Tibial nerve (tissue), 4 donors: ENCODE data around the gene GPRC5D. TPM values are rescaled to one million over a fixed set of nuclear protein-coding genes. Genes with fewer than 3 reads are reported as not detected.

ENCODE experiments used
- DNase-seq, 2 donors: peaks; one replicate each; pipeline ENCODE4 v3.0.0-alpha.2; 2019; ENCODE audit warnings: low spot score in 2 of 2
- H3K27ac ChIP-seq, 4 donors: fragments of 200-600 bp; sonication (generic) in 3 of 4; one replicate each; pipeline ENCODE4 v1.5.1; 2017 to 2019; ENCODE audit warnings: mild to moderate bottlenecking in 1 of 4
- H3K27me3 ChIP-seq, 2 donors: fragments of 200-600 bp; sonication (generic) in 1 of 2; one replicate each; pipeline versions ENCODE4 v1.5.1 to v1.6.0; 2017 to 2019
- H3K36me3 ChIP-seq, 3 donors: fragments of 200-600 bp; sonication (generic); one replicate each; pipeline ENCODE4 v1.5.1; 2018 to 2019
- H3K4me1 ChIP-seq, 4 donors: fragments of 200-600 bp; sonication (generic) in 3 of 4; one replicate each; pipeline ENCODE4 v1.5.1; 2017 to 2019
- H3K4me3 ChIP-seq, 4 donors: fragments of 200-600 bp; sonication (generic) in 3 of 4; one replicate each; pipeline ENCODE4 v1.5.1; 2017 to 2019; ENCODE audit warnings: mild to moderate bottlenecking in 1 of 4, moderate library complexity in 1 of 4
- H3K9me3 ChIP-seq, 4 donors: fragments of 200-600 bp; sonication (generic) in 3 of 4; one replicate each; pipeline ENCODE4 v1.5.1; 2017 to 2019
- CTCF ChIP-seq, 5 experiments: fragments of 200-600 bp in 3 of 5; fragments of 450-650 bp in 2 of 5; sonication (generic) in 3 of 5; IDR thresholded peaks; one replicate each; pipeline ENCODE4 v1.5.1; 2016 to 2019; ENCODE audit warnings: antibody characterized with exemption in 5 of 5, mild to moderate bottlenecking in 3 of 5, moderate library complexity in 2 of 5
- EP300 ChIP-seq, 2 donors: sonication (generic); formaldehyde crosslinking; IDR thresholded peaks; one replicate each; pipeline ENCODE4 v1.6.1; 2017; ENCODE audit warnings: antibody characterized with exemption in 2 of 2, mild to moderate bottlenecking in 1 of 2
- POLR2A ChIP-seq, 2 donors: fragments of 450-650 bp; IDR thresholded peaks; one replicate each; pipeline ENCODE4 v1.6.1; 2017; ENCODE audit warnings: antibody characterized with exemption in 2 of 2, mild to moderate bottlenecking in 2 of 2, moderate library complexity in 2 of 2
- WGBS, 2 donors: methylation state at CpG; one replicate each; pipeline ENCODE4 v1.1.5; 2018; 5-methylcytosine and 5-hydroxymethylcytosine counted together
- total RNA-seq, 4 donors: library from RNA; depleted of rRNA; stranded (reverse); fragments of >200 nt; gene quantifications; one replicate each; pipeline ENCODE4 v1.1.0, GENCODE V29; 2016

Gene GPRC5D
- total RNA-seq, 4 donors from 2014 or later, result not detected

GRCh38 chr12:12903642-12904609, 48.0 kb downstream of the GPRC5D start:
- TF ChIP-seq EP300 (IDR thresholded peaks at IDR 0.05), result no peak
- no peak for TF ChIP-seq CTCF (IDR thresholded peaks at IDR 0.05)
- TF ChIP-seq POLR2A (IDR thresholded peaks at IDR 0.05), result no peak
- no peaks in the 10 kb centered on the region for H3K27me3 ChIP-seq
- H3K36me3 ChIP-seq, result no peaks in the 10 kb centered on the region
- H3K4me1 ChIP-seq, result peaks cover 0 to 29% (median 0%) of the 10 kb centered on the region in 4 donors
- no peak for DNase-seq
- no peak overlapping the region for H3K4me3 ChIP-seq
- H3K27ac ChIP-seq, result peak overlapping the region in 1 of 4 donors; percentile 16
- no peaks in the 10 kb centered on the region for H3K9me3 ChIP-seq
- WGBS, 2 donors, result 82 to 83% methylated on average over 14 of the region's 14 CpGs

DNA sequence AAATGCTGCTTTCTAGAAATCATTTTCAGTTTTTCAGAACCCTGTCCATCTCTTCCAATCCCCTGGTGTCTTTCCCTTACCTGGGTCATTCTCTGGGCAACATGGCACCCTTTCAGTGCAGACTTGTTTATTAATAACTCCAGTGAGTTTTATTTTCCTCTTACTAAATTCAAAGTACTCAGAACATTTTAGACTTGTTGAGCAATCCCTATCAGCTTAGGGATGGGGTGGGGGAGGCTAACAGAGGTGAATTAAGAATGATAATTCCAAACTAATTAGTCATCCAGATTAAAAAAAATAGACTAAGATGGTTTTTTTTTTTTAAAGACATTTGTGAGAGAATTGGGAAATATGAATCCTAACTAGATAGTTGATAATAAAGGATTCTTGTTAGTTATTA, 49.9 kb downstream of the GPRC5D start:
- DNase-seq, result no peak
- Histone ChIP-seq H3K9me3 (no peaks in the 10 kb centered on the region), H3K27me3 (no peaks in the 10 kb centered on the region), H3K4me3 (no peak overlapping the region), H3K36me3 (no peaks in the 10 kb centered on the region), H3K4me1 (peaks cover 0 to 29% (median 0%) of the 10 kb centered on the region in 4 donors), H3K27ac (peak overlapping the region in 3 of 4 donors; percentile 55 to 79 (median 74))
- no peak for TF ChIP-seq CTCF (IDR thresholded peaks at IDR 0.05)
- TF ChIP-seq EP300 (IDR thresholded peaks at IDR 0.05), result peak in 1 of 2 donors; percentile 47
- TF ChIP-seq POLR2A (IDR thresholded peaks at IDR 0.05), result no peak

DNA sequence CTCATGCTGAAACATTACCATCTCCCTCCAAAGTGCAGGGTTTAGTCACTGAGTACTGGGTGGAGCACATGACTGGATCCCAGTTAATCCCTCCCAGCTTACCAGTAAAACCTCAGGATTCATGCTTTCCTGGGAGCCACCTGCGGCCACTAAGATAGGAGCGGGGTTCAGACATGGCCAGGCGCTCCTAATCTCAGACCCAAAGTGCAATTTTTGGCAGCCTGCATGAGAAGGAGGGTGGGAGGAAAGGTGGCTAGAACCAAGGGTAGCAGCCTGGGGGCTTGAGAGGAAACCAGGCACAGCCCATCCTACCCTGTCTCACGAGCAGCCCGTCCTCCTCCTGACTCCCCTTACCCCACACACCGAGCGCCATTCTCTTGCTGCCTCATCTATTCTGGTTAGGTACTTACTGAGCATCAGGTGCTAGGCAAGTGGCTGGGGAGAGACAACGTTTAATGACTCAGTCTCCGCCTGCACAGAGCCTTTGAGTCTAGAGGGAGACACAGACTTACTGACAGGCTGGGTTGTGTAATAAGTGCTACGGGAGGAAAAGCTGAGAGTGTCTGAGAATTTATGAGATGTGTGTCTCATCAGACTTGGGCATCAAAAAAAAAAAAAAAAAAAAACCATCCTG, 50.7 kb downstream of the GPRC5D start:
- Histone ChIP-seq H3K36me3 (no peaks in the 10 kb centered on the region), H3K4me3 (no peak overlapping the region), H3K4me1 (peaks cover 0 to 29% (median 0%) of the 10 kb centered on the region in 4 donors), H3K27me3 (no peaks in the 10 kb centered on the region), H3K9me3 (no peaks in the 10 kb centered on the region), H3K27ac (peak overlapping the region in 3 of 4 donors; percentile 55 to 79 (median 73))
- 69 to 80% methylated on average over 10 of the region's 10 CpGs for WGBS, 2 donors
- peak in 1 of 2 donors; percentile 27 for TF ChIP-seq EP300 (IDR thresholded peaks at IDR 0.05)
- no peak for TF ChIP-seq CTCF (IDR thresholded peaks at IDR 0.05)
- no peak for TF ChIP-seq POLR2A (IDR thresholded peaks at IDR 0.05)
- peak in 1 of 2 donors; percentile 64 for DNase-seq

GRCh38 chr12:12900786-12901157, 51.2 kb downstream of the GPRC5D start:
- no peak for DNase-seq
- Histone ChIP-seq H3K36me3 (no peaks in the 10 kb centered on the region), H3K27ac (peak overlapping the region in 2 of 4 donors; percentile 73 to 79), H3K9me3 (no peaks in the 10 kb centered on the region), H3K4me3 (no peak overlapping the region), H3K4me1 (peaks cover 0 to 29% (median 0%) of the 10 kb centered on the region in 4 donors), H3K27me3 (no peaks in the 10 kb centered on the region)
- no peak for TF ChIP-seq CTCF (IDR thresholded peaks at IDR 0.05)
- no peak for TF ChIP-seq POLR2A (IDR thresholded peaks at IDR 0.05)
- TF ChIP-seq EP300 (IDR thresholded peaks at IDR 0.05), result no peak
- WGBS, 2 donors, result 82 to 88% methylated on average over 2 of the region's 2 CpGs
